Hippocampal formation (tissue), 2 donors: Measurements from ENCODE around the gene TBX10.
"Not testable (repeated sequence)": the region's sequence is repeated elsewhere in the genome, so short reads cannot be mapped to it uniquely, and the experiment has no call there.

Experiments
- DNase-seq, 2 donors: peaks; one replicate each; lab custom pipeline; 2025; lab: John Stamatoyannopoulos, UW

Gene TBX10

DNA sequence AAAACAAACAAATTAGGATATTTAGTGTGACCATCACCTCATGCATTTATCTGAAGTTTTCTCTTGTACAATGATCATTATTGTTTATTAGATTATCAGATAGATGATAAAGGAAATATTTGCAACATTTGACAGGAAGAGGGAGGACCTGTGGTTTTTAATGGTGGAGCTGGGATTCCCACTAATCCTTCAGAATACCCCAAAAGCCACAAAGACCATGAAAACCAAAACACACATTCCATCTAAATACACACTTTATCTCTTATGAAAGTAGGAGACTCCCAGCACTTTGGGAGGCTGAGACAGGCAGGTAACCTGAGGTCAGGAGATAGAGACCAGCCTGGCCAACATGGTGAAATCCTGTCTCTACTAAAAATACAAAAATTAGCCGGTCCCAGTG, 40.4 kb downstream of the TBX10 start:
- DNase-seq, result no peak

DNA sequence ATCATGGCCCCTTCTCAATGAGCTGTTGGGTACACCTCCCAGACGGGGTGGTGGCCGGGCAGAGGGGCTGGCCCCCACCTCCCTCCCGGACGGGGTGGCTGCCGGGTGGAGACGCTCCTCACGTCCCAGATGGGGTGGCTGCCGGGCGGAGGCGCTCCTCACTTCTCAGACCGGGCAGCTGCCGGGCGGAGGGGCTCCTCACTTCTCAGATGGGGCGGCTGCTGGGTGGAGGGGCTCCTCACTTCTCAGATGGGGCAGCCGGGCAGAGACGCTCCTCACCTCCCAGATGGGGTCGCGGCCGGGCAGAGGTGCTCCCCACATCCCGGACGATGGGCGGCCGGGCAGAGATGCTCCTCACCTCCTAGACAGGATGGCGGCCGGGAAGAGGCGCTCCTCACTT, 41.6 kb downstream of the TBX10 start:
- not testable (repeated sequence) for DNase-seq

DNA sequence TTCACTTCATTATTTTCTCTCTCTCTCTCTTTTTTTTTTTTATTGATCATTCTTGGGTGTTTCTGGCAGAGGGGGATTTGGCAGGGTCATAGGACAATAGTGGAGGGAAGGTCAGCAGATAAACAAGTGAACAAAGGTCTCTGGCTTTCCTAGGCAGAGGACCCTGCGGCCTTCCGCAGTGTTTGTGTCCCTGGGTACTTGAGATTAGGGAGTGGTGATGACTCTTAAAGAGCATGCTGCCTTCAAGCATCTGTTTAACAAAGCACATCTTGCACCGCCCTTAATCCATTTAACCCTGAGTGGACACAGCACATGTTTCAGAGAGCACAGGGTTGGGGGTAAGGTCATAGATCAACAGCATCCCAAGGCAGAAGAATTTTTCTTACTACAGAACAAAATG, 42.1 kb downstream of the TBX10 start:
- DNase-seq, result not testable (repeated sequence)

DNA sequence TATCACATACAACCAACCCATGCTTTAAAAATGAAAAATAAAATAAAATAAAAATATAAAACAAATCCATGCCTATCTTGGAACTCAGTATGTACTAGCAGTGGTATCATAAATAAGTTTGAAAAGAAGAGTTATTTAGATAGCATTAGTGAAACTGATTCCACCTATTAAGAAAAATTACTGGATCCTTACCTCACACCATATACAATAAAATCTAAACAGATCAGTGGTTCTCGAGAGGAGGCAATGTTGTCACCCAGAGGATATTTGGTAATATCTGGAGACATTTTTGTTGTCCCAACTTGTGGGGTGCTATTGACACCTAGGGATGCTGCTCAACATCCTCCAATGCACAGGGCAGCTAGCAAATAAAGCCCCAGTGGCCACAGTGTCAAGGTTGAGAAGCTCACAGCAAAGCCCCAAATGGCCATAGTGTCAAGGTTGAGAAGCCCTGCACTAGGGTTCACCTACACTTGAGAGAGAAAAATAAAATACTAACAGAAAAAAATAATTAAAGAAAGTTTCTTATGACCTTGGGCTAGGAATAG, 42.7 kb downstream of the TBX10 start:
- DNase-seq, result no peak

DNA sequence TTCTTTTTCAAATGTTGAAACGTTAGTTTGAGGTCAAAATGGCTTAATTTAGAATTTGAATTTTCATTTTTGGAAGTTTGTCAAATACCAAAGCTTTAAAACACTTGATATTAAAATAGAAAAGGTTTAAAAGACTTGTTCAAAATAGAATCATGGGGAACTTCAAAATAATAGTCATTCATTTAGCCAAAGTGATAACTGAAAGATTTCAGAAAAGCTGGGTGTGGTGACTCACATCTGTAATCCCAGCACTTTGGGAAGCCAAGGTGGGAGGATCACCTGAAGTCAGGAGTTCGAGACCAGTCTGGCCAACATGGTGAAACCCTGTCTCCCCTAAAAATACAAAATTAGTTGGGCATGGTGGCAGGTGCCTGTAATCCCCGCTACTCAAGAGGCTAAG, 45.1 kb downstream of the TBX10 start:
- DNase-seq, result no peak

DNA sequence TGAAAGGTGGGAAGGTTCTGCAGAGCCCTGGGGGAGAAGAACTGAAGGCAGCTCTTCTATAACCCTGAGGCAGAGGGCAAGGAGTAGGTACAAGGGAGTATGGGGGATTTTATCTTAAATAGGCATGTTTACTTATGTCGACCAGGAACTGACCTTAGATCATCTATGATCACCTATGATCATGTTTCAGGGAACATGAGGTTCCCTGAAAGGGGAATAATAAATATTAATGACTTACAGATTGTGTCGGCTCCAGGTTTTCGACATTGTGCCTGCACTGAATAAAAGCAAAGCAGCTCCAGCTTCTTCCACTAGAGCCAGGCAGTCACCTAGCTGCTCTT, 46.0 kb downstream of the TBX10 start:
- no peak for DNase-seq

DNA sequence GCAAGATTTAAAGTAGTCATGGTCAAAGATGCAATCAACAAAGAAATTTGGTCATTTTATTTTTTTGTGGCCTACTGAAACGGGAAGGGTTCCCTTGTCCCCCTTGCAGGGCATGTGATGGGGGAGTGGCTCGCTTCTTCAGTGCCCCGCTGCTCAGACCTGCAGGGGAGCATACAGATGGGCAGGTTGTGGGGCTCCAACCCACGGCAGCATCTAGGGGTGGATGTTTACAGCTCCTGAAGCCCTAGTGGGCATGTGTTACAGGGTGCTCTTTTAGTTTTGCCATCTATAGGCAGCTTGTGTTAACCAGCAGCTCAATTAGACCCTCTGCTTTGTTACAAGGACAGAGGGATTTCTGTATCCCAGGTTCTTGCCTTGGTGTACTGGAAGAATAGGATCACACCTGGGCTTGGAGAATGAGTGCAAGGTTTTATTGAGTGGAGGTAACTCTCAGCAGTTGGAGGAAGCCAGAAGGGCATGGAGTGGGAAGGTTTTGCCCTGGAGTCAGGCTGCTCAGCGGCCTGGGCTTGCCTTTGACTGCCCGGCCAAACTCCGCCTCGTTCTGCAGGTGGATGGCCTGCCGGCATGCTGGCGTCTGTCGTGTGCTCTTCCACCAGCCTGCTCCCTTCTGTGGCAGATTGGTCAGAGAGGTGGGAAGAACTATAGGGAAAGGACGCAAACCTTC, 46.5 kb downstream of the TBX10 start:
- no peak for DNase-seq

DNA sequence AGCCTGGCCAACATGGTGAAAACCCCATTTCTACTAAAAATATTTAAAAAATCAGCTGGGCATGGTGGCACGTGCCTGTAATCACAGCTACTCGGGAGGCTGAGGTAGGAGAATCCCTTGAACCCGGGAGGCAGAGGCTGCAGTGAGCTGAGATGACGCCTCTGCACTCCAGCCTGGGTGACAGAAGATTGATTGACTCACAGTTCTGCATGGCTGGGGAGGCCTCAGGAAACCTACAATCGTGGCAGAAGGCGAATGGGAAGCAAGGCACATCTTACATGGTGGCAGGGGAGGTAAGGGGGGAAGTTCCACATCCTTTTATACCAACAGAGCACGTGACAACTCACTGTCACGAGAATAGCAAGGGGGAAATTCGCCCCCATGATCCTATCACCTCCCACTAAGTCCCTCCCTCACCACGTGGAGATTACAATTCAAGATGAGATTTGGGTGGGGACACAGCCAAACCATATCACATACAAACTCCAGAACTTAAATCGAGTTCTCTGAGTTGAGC, 50.6 kb downstream of the TBX10 start:
- not testable (repeated sequence) for DNase-seq

DNA sequence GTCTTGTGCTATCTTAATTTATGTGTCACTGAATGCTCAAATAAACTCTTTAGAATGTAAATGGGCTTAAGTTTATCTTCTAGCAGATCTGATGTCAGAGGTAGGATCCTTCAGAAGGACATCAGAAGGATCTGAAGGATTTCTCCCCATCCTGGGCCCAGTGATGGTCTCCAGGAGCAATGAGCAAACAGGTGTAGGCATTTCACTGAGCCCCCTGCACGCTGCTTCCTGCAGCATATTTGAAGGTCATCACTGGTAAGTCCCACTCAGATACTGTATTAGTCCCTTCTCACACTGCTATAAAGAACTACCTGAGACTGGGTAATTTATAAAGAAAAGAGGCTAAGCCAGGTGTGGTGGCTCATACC, 51.4 kb downstream of the TBX10 start:
- DNase-seq, result no peak

DNA sequence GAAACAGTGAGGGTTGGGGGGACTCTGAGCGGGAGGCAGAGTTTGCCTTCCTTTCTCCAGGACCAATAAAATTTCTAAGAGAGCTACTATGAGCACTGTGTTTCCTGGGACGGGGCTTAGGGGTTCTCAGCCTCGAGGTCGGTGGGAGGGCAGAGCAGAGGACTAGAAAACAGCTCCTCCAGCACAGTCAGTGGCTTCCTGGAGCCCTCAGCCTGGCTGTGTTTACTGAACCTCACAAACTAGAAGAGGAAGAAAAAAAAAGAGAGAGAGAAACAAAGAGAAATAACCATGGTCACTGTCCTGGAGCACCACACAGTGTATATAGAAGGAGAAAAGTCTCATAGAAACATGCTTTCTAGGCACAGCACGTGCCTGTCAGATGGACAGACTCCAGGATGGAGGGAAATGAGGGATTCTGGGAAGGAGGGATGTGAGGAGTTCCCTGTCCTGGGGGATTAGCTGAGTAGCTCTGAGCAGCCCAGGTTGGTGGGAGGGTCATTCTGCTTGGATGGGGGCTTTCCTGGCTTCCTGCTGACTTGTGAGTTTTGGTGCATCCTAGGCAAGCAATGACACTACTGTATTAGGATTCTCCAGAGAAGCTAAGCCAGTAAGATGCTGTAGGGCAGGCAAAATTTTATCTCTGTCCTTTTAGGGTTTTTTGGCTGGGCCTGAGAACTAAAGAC, 52.9 kb downstream of the TBX10 start:
- DNase-seq, result no peak

DNA sequence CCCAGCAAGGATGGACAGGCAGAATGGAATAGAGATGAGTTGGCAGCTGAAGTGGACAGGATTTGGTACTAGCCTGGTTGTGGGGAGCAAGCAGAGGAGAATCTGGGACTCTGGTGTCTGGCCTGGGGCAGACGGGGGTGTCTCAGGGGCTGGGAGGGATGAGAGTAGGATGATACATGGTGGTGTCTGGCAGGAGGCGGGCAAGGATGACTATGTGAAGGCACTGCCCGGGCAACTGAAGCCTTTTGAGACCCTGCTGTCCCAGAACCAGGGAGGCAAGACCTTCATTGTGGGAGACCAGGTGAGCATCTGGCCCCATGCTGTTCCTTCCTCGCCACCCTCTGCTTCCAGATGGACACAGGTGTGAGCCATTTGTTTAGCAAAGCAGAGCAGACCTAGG, 53.7 kb downstream of the TBX10 start:
- no peak for DNase-seq

DNA sequence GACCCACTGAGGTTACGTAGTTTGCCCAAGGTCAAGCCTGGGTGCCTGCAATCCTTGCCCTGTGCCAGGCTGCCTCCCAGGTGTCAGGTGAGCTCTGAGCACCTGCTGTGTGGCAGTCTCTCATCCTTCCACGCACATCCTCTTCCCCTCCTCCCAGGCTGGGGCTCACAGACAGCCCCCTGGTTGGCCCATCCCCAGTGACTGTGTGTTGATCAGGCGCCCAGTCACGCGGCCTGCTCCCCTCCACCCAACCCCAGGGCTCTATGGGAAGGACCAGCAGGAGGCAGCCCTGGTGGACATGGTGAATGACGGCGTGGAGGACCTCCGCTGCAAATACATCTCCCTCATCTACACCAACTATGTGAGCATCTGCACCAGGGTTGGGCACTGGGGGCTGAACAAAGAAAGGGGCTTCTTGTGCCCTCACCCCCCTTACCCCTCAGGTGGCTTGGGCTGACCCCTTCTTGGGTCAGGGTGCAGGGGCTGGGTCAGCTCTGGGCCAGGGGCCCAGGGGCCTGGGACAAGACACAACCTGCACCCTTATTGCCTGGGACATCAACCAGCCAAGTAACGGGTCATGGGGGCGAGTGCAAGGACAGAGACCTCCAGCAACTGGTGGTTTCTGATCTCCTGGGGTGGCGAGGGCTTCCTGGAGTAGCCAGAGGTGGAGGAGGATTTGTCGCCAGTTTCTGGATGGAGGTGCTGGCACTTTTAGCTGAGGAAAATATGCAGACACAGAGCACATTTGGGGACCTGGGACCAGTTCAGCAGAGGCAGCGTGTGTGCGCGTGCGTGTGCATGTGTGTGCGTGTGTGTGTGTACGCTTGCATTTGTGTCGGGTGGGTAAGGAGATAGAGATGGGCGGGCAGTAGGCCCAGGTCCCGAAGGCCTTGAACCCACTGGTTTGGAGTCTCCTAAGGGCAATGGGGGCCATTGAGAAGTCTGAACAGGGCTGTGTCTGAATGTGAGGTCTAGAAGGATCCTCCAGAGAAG, 54.4 kb downstream of the TBX10 start:
- DNase-seq, result no peak

DNA sequence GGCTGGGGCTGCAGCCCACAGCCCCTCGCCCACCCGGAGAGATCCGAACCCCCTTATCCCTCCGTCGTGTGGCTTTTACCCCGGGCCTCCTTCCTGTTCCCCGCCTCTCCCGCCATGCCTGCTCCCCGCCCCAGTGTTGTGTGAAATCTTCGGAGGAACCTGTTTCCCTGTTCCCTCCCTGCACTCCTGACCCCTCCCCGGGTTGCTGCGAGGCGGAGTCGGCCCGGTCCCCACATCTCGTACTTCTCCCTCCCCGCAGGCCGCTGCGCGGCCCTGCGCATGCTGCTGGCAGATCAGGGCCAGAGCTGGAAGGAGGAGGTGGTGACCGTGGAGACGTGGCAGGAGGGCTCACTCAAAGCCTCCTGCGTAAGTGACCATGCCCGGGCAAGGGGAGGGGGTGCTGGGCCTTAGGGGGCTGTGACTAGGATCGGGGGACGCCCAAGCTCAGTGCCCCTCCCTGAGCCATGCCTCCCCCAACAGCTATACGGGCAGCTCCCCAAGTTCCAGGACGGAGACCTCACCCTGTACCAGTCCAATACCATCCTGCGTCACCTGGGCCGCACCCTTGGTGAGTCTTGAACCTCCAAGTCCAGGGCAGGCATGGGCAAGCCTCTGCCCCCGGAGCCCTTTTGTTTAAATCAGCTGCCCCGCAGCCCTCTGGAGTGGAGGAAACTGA, 55.2 kb downstream of the TBX10 start:
- peak; percentile 27 to 34 for DNase-seq

DNA sequence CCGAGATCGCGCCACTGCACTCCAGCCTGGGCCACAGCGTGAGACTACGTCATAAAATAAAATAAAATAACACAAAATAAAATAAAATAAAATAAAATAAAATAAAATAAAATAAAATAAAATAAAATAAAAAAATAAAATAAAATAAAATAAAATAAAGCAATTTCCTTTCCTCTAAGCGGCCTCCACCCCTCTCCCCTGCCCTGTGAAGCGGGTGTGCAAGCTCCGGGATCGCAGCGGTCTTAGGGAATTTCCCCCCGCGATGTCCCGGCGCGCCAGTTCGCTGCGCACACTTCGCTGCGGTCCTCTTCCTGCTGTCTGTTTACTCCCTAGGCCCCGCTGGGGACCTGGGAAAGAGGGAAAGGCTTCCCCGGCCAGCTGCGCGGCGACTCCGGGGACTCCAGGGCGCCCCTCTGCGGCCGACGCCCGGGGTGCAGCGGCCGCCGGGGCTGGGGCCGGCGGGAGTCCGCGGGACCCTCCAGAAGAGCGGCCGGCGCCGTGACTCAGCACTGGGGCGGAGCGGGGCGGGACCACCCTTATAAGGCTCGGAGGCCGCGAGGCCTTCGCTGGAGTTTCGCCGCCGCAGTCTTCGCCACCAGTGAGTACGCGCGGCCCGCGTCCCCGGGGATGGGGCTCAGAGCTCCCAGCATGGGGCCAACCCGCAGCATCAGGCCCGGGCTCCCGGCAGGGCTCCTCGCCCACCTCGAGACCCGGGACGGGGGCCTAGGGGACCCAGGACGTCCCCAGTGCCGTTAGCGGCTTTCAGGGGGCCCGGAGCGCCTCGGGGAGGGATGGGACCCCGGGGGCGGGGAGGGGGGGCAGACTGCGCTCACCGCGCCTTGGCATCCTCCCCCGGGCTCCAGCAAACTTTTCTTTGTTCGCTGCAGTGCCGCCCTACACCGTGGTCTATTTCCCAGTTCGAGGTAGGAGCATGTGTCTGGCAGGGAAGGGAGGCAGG, 56.0 kb downstream of the TBX10 start, which contains the start of gene GSTP1:
Gene GSTP1, plus strand, starts transcription at position 566 of the 958 bp plus-strand sequence. Its CDS starts 32 bp downstream, at position 598.
- peak; percentile 83 to 90 for DNase-seq

DNA sequence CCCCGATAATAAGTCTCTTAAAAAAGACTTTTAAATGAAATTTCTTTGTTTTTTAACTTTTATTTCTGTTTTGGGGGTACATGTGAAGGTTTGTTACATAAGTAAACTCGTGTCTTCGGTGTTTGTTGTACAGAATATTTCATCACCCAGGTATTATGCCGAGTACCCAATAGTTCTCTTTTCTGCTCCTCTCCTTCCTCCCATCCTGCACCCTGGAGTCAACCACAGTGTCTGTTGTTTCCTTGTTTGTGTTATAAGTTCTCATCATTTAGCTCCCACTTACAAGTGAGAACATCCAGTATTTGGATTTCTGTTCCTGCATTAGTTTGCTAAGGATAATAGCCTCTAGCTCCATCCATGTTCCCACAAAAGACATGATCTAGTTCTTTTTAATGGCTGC, 57.6 kb downstream of the TBX10 start:
- DNase-seq, result no peak

DNA sequence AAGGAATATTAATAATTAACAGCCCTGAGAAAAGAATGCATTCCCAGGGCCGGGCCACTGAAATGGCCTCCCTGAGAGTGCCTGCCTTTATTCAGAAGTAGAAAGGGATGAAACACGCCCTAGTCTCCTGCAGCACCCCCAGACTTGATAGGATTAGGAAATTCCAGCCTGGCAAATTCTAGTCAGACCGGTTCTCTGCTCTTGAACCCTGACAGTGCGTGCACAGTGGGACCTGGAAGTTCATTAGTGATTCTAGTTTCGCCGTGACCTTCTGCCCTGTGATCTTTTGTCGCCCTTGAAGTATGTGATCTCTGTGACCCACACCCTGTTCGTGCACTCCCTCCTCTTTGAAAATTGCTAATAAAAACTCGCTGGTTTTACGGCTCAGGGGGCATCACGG, 58.1 kb downstream of the TBX10 start:
- DNase-seq, result no peak
